SK-N-SH treated with all-trans-retinoic acid at 6 μM for 48 hours (cell line): ENCODE results near the gene TRMT61A.

Source experiments
- ATAC-seq: fragments of 200-7000 bp; cut with Tn5 transposase; 3 replicates; pipeline ENCODE4 v1.9.1; 2020; ENCODE audit warnings: mild to moderate bottlenecking, moderate library complexity
- ARNTL ChIP-seq: fragments of 450-650 bp; formaldehyde crosslinking; IDR thresholded peaks from 2 replicates; pipeline ENCODE4 v1.5.0; 2020; ENCODE audit warnings: low read depth, mild to moderate bottlenecking, moderate library complexity, borderline replicate concordance
- BACH2 ChIP-seq: fragments of 250-450 bp; sonication (Bioruptor Pico); IDR thresholded peaks from 2 replicates; pipeline ENCODE4 v1.9.0; 2021; ENCODE audit warnings: mild to moderate bottlenecking, borderline replicate concordance
- CREB5 ChIP-seq: fragments of 250-450 bp; sonication (Bioruptor Pico); IDR thresholded peaks from 2 replicates; pipeline ENCODE4 v1.5.1; 2020; ENCODE audit warnings: low read depth, mild to moderate bottlenecking, moderate library complexity
- CSDC2 ChIP-seq: fragments of 250-450 bp; sonication (Bioruptor Pico); IDR thresholded peaks from 2 replicates; pipeline ENCODE4 v1.5.0; 2020; ENCODE audit warnings: mild to moderate bottlenecking, moderate library complexity
- CSRNP3 ChIP-seq: fragments of 250-450 bp; sonication (Bioruptor Pico); IDR thresholded peaks from 2 replicates; pipeline ENCODE4 v1.5.1; 2021; ENCODE audit warnings: mild to moderate bottlenecking, moderate library complexity
- GLIS3 ChIP-seq: fragments of 250-450 bp; sonication (Bioruptor Pico); IDR thresholded peaks from 2 replicates; pipeline ENCODE4 v1.5.0; 2020; ENCODE audit warnings: mild to moderate bottlenecking, moderate library complexity
- ISL1 ChIP-seq: fragments of 250-450 bp; sonication (Bioruptor Pico); IDR thresholded peaks from 2 replicates; pipeline ENCODE4 v2.1.2; 2022; ENCODE audit warnings: mild to moderate bottlenecking, moderate library complexity
- OSR1 ChIP-seq: fragments of 250-450 bp; sonication (Bioruptor Pico); IDR thresholded peaks from 2 replicates; pipeline ENCODE4 v1.8.0; 2022; ENCODE audit warnings: moderate library complexity, mild to moderate bottlenecking, inconsistent platforms
- PATZ1 ChIP-seq: fragments of 250-450 bp; sonication (Bioruptor Pico); IDR thresholded peaks from 2 replicates; pipeline ENCODE4 v1.8.0; 2020; ENCODE audit warnings: mild to moderate bottlenecking, moderate library complexity, borderline replicate concordance
- POU6F1 ChIP-seq: fragments of 250-450 bp; sonication (Bioruptor Pico); IDR thresholded peaks from 2 replicates; pipeline ENCODE4 v1.8.0; 2021; ENCODE audit warnings: low read depth, mild to moderate bottlenecking, moderate library complexity, borderline replicate concordance
- PPARA ChIP-seq: fragments of 250-450 bp; sonication (Bioruptor Pico); IDR thresholded peaks from 2 replicates; pipeline ENCODE4 v1.5.0; 2020; ENCODE audit warnings: mild to moderate bottlenecking, borderline replicate concordance
- RARB ChIP-seq: fragments of 250-450 bp; sonication (Bioruptor Pico); IDR thresholded peaks from 2 replicates; pipeline ENCODE4 v1.8.0; 2021; ENCODE audit warnings: mild to moderate bottlenecking, moderate library complexity
- SNAI2 ChIP-seq: fragments of 250-450 bp; sonication (Bioruptor Pico); IDR thresholded peaks from 2 replicates; pipeline ENCODE4 v1.5.0; 2020; ENCODE audit warnings: mild to moderate bottlenecking, moderate library complexity
- TCF4 ChIP-seq: fragments of 250-450 bp; sonication (Bioruptor Pico); IDR thresholded peaks from 2 replicates; pipeline ENCODE4 v1.8.0; 2021; ENCODE audit warnings: mild to moderate bottlenecking, moderate library complexity, borderline replicate concordance
- TOX ChIP-seq: fragments of 250-450 bp; sonication (Bioruptor Pico); IDR thresholded peaks from 2 replicates; pipeline ENCODE4 v1.8.0; 2021; ENCODE audit warnings: mild to moderate bottlenecking, moderate library complexity, borderline replicate concordance
- TSHZ2 ChIP-seq: fragments of 250-450 bp; sonication (Bioruptor Pico); IDR thresholded peaks from 2 replicates; pipeline ENCODE4 v1.5.0; 2020; ENCODE audit warnings: mild to moderate bottlenecking, moderate library complexity
- ZC3H10 ChIP-seq: fragments of 250-450 bp; sonication (Bioruptor Pico); IDR thresholded peaks from 2 replicates; pipeline ENCODE4 v1.5.1; 2021; ENCODE audit warnings: mild to moderate bottlenecking, moderate library complexity
- ZFP3 ChIP-seq: fragments of 250-450 bp; sonication (Bioruptor Pico); IDR thresholded peaks from 2 replicates; pipeline ENCODE4 v1.5.0; 2020; ENCODE audit warnings: mild to moderate bottlenecking, moderate library complexity
- ZFP30 ChIP-seq: fragments of 450-650 bp; formaldehyde crosslinking; IDR thresholded peaks from 2 replicates; pipeline ENCODE4 v1.5.0; 2022; ENCODE audit warnings: mild to moderate bottlenecking, moderate library complexity
- ZNF565 ChIP-seq: fragments of 450-650 bp; formaldehyde crosslinking; conservative IDR thresholded peaks from 2 replicates; pipeline ENCODE4 v1.5.0; 2020; ENCODE audit warnings: low read depth, mild to moderate bottlenecking, moderate library complexity
- ZNF70 ChIP-seq: fragments of 450-650 bp; formaldehyde crosslinking; IDR thresholded peaks from 2 replicates; pipeline ENCODE4 v1.5.0; 2020; ENCODE audit warnings: mild to moderate bottlenecking, moderate library complexity
- ZNF8 ChIP-seq: fragments of 450-650 bp; formaldehyde crosslinking; IDR thresholded peaks from 2 replicates; pipeline ENCODE4 v1.5.0; 2020; ENCODE audit warnings: mild to moderate bottlenecking, moderate library complexity

The TRMT61A gene

GRCh38 chr14:103535081-103535890 is 6.3 kb downstream of the TRMT61A start:
- no peak for TF ChIP-seq ZNF565 (CRISPR knock-in tag)
- TF ChIP-seq RARB (CRISPR knock-in tag), result no peak
- TF ChIP-seq TOX (CRISPR knock-in tag), result no peak
- TF ChIP-seq ARNTL, result no peak
- TF ChIP-seq ZFP3 (CRISPR knock-in tag), result no peak
- TF ChIP-seq PATZ1 (CRISPR knock-in tag), result no peak
- no peak for TF ChIP-seq SNAI2 (CRISPR knock-in tag)
- TF ChIP-seq TCF4 (CRISPR knock-in tag), result no peak
- no peak for TF ChIP-seq ISL1 (CRISPR knock-in tag)
- TF ChIP-seq CSRNP3 (CRISPR knock-in tag), result no peak
- no peak for TF ChIP-seq POU6F1
- TF ChIP-seq ZNF70 (CRISPR knock-in tag), result no peak
- no peak for TF ChIP-seq ZNF8
- no peak for TF ChIP-seq OSR1 (CRISPR knock-in tag)
- TF ChIP-seq ZFP30 (CRISPR knock-in tag), result no peak
- TF ChIP-seq CSDC2 (CRISPR knock-in tag), result no peak
- TF ChIP-seq PPARA (CRISPR knock-in tag), result no peak
- TF ChIP-seq ZC3H10 (CRISPR knock-in tag), result no peak
- TF ChIP-seq TSHZ2 (CRISPR knock-in tag), result no peak
- TF ChIP-seq, all 23 proteins: peak for 0
- ATAC-seq, result no peak

GRCh38 chr14:103535891-103536565 is 7.0 kb downstream of the TRMT61A start:
- ATAC-seq, result no peak
- TF ChIP-seq CSRNP3 (CRISPR knock-in tag) (no peak), BACH2 (CRISPR knock-in tag) (no peak), CREB5 (CRISPR knock-in tag) (no peak), ZNF8 (no peak), ZFP3 (CRISPR knock-in tag) (no peak), ISL1 (CRISPR knock-in tag) (no peak), PPARA (CRISPR knock-in tag) (no peak), SNAI2 (CRISPR knock-in tag) (no peak), RARB (CRISPR knock-in tag) (no peak), ZC3H10 (CRISPR knock-in tag) (no peak), POU6F1 (no peak), PATZ1 (CRISPR knock-in tag) (no peak), OSR1 (CRISPR knock-in tag) (no peak), CSDC2 (CRISPR knock-in tag) (no peak), ZNF565 (CRISPR knock-in tag) (no peak), GLIS3 (CRISPR knock-in tag) (no peak), ARNTL (no peak), TOX (CRISPR knock-in tag) (no peak), ZFP30 (CRISPR knock-in tag) (no peak)
